Neural cell (in vitro differentiated cells): ENCODE measurements around the gene HOXA4. TPM values are rescaled to one million over a fixed set of nuclear protein-coding genes. Genes with fewer than 3 reads are reported as not detected.

Experiments
- H2AFZ ChIP-seq: fragments of 200-600, 300-800 bp; sonication (generic), shearing (Covaris generic); 2 replicates; pipeline ENCODE4 v1.6.0; 2014; ENCODE audit warnings: low read depth, mild to moderate bottlenecking, antibody characterized with exemption, low read length, moderate library complexity
- H3F3A ChIP-seq: fragments of 200-600 bp; shearing (Covaris generic); 2 replicates; pipeline ENCODE4 v1.6.1; 2016; ENCODE audit warnings: mild to moderate bottlenecking, moderate library complexity, mixed read lengths, antibody characterized with exemption, low read length; ENCODE audit not compliant: insufficient read depth, poor library complexity, severe bottlenecking
- H3K27ac ChIP-seq: fragments of 200-600, 300-800 bp; sonication (generic), shearing (Covaris generic); 2 replicates; pipeline ENCODE4 v1.5.1; 2014; ENCODE audit warnings: mild to moderate bottlenecking, low read length, moderate library complexity
- H3K27me3 ChIP-seq: fragments of 300-800, 200-600 bp; sonication (generic), shearing (Covaris generic); 2 replicates; pipeline ENCODE4 v1.6.0; 2014; ENCODE audit warnings: mild to moderate bottlenecking, low read depth, low read length, moderate library complexity; ENCODE audit not compliant: insufficient read depth
- H3K36me3 ChIP-seq: fragments of 300-800, 200-600 bp; sonication (generic), shearing (Covaris generic); 2 replicates; pipeline ENCODE4 v1.5.1; 2014; ENCODE audit warnings: mild to moderate bottlenecking, antibody characterized with exemption, low read length, moderate library complexity; ENCODE audit not compliant: insufficient read depth
- H3K4me2 ChIP-seq: fragments of 300-800, 200-600 bp; sonication (generic), shearing (Covaris generic); 2 replicates; pipeline ENCODE4 v1.6.0; 2014; ENCODE audit warnings: mild to moderate bottlenecking, low read length
- H3K4me3 ChIP-seq: fragments of 300-800, 200-600 bp; sonication (generic), shearing (Covaris generic); 2 replicates; pipeline ENCODE4 v1.5.1; 2014; ENCODE audit warnings: mild to moderate bottlenecking, low read length, moderate library complexity
- H3K79me2 ChIP-seq: fragments of 200-600 bp; shearing (Covaris generic); replicated peaks from 2 replicates; pipeline ENCODE4 v1.6.0; 2014; ENCODE audit warnings: mild to moderate bottlenecking, low read length, moderate library complexity; ENCODE audit not compliant: insufficient read depth
- H3K9ac ChIP-seq: fragments of 300-800, 200-600 bp; sonication (generic), shearing (Covaris generic); 2 replicates; pipeline ENCODE4 v1.6.1; 2016; ENCODE audit warnings: mild to moderate bottlenecking, low read length, mixed read lengths
- H3K9me2 ChIP-seq: fragments of 200-600 bp; shearing (Covaris generic); 2 replicates; pipeline ENCODE4 v1.6.1; 2016; ENCODE audit warnings: mild to moderate bottlenecking, low read length, mixed read lengths; ENCODE audit not compliant: insufficient read depth
- H3K9me3 ChIP-seq: fragments of 200-600, 300-800 bp; sonication (generic), shearing (Covaris generic); 2 replicates; pipeline ENCODE4 v1.6.1; 2016; ENCODE audit warnings: mild to moderate bottlenecking, mixed run types, low read length, moderate library complexity, mixed read lengths
- H4K20me1 ChIP-seq: fragments of 200-600 bp; shearing (Covaris generic); 2 replicates; pipeline ENCODE4 v1.6.1; 2016; ENCODE audit warnings: mild to moderate bottlenecking, mixed run types; ENCODE audit not compliant: insufficient read depth
- CTCF ChIP-seq: fragments of 450-650 bp; IDR thresholded peaks from 2 replicates; pipeline ENCODE4 v1.5.1; 2014; ENCODE audit warnings: antibody characterized with exemption, mild to moderate bottlenecking, moderate library complexity; ENCODE audit not compliant: poor library complexity, severe bottlenecking
- EP300 ChIP-seq: fragments of 450-650 bp; conservative IDR thresholded peaks from 2 replicates; pipeline ENCODE4 v1.6.1; 2014; ENCODE audit warnings: antibody characterized with exemption, mild to moderate bottlenecking, moderate library complexity; ENCODE audit not compliant: poor library complexity, severe bottlenecking
- EZH2 ChIP-seq: fragments of 200-600, 300-800 bp; shearing (Covaris generic), sonication (generic); IDR thresholded peaks from 2 replicates; pipeline ENCODE4 v1.6.1; 2014; ENCODE audit warnings: antibody characterized with exemption, low read length, borderline replicate concordance, mild to moderate bottlenecking; ENCODE audit not compliant: insufficient read depth, poor library complexity, severe bottlenecking
- MXI1 ChIP-seq: fragments of 450-650 bp; conservative IDR thresholded peaks from 2 replicates; pipeline ENCODE4 v1.6.1; 2014; ENCODE audit warnings: antibody characterized with exemption, mild to moderate bottlenecking; ENCODE audit not compliant: poor library complexity, severe bottlenecking
- POLR2AphosphoS5 ChIP-seq: IDR thresholded peaks from 2 replicates; pipeline ENCODE4 v1.6.1; 2012
- RAD21 ChIP-seq: fragments of 450-650 bp; conservative IDR thresholded peaks from 2 replicates; pipeline ENCODE4 v1.6.1; 2014; ENCODE audit warnings: antibody characterized with exemption, mild to moderate bottlenecking, moderate library complexity
- REST ChIP-seq: IDR thresholded peaks from 2 replicates; pipeline ENCODE4 v1.6.1; 2012; ENCODE audit warnings: borderline replicate concordance
- SMC3 ChIP-seq: fragments of 450-650 bp; conservative IDR thresholded peaks from 2 replicates; pipeline ENCODE4 v1.6.1; 2014; ENCODE audit warnings: antibody characterized with exemption, mild to moderate bottlenecking, moderate library complexity; ENCODE audit not compliant: poor library complexity
- TAF1 ChIP-seq: IDR thresholded peaks from 2 replicates; pipeline ENCODE4 v1.6.1; 2012; ENCODE audit warnings: low read depth
- polyA plus RNA-seq: library from polyadenylated mRNA; depleted of rRNA; stranded (reverse); fragments of >200 nt; gene quantifications from 2 replicates; pipeline ENCODE4 v1.2.3, GENCODE V29; 2014

Gene HOXA4
- polyA plus RNA-seq, 1 donor from 2014 or later, result not detected

DNA sequence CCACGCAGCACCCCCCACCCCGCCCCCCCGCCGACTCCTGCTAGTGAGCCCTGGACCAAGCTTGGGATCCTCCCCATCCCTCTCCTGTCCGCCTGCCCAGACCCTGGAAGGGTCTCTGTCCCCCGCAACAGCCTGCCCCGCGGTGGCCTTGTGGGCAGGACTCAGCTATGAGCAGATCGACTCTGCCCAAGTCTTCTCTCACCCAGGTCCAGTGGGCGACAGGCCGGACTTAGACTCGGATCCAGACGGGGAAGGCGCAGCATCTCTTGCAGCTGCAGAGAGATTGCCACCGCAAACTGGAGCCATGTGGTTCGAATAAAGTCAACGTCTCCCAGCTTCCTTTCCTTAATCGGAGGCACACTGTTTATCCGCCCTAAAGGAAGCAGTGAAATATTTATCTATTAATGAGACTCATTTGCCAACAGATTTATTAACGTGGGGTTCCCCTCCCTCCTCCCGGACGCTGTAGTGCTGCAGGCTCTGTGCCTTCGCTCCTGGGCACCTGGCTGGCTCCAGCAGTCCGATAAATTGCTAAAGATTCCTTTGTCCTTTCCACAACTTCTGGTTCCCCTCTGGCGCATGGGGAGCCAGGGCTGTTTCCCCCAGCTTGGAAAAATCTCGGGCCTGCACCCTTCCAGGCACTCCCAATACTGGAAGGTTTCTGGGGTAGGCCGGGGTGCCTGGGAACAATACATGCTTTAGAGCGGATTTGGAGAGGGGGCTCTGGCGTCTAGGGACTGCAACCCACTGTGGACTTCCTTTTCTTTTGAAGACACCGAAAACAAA lies 26.6 kb upstream of the HOXA4 start:
- no peak overlapping the region for H3K4me3 ChIP-seq
- no peak overlapping the region for H3K4me2 ChIP-seq
- peaks cover 99% of the 10 kb centered on the region for H3K27me3 ChIP-seq
- H3K9me3 ChIP-seq, result peaks cover 32% of the 10 kb centered on the region
- H3K9me2 ChIP-seq, result no peaks in the 10 kb centered on the region
- H2AFZ ChIP-seq, result no peak overlapping the region
- TF ChIP-seq POLR2AphosphoS5 (no peak), RAD21 (no peak), CTCF (no peak), EP300 (no peak), MXI1 (no peak), SMC3 (no peak), REST (no peak), TAF1 (no peak), EZH2 (no peak)
- no peaks in the 10 kb centered on the region for H3F3A ChIP-seq
- H4K20me1 ChIP-seq, result no peaks in the 10 kb centered on the region
- H3K79me2 ChIP-seq, result no peaks in the 10 kb centered on the region
- no peaks in the 10 kb centered on the region for H3K36me3 ChIP-seq
- no peak overlapping the region for H3K27ac ChIP-seq
- no peak overlapping the region for H3K9ac ChIP-seq

DNA sequence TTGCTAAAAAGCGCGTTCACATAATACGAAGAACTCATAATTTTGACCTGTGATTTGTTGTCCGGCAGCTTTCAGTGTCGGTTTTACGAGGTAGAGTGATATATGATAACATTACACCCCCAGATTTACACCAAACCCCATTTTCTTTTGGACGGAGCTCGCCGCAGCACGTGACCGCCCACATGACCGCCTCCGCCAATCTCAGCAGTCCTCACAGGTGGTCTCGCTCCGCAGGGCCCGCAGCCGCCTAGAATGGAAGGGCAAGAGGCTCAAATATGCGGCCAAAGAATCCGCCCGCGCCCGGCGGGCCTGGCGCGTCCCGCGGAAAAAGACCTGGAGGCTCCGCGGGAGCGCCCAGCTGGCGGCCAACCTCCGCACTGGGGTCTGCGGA lies 25.9 kb upstream of the HOXA4 start, which contains the start of gene HOXA7:
Gene HOXA7, minus strand, starts transcription at position 168 of the 391 bp plus-strand sequence. Its CDS starts 130 bp downstream, at position 38.
- peaks cover 99% of the 10 kb centered on the region for H3K27me3 ChIP-seq
- H3F3A ChIP-seq, result no peaks in the 10 kb centered on the region
- H3K9ac ChIP-seq, result no peak within 1 kb of the TSS
- peak within 1 kb of the TSS; percentile 25 for H3K4me3 ChIP-seq
- H3K9me3 ChIP-seq, result peaks cover 37% of the 10 kb centered on the region
- no peak within 1 kb of the TSS for H2AFZ ChIP-seq
- H3K79me2 ChIP-seq, result no peaks in the 10 kb centered on the region
- TF ChIP-seq REST (no peak), RAD21 (no peak), CTCF (no peak), TAF1 (no peak), EP300 (no peak)
- H3K9me2 ChIP-seq, result no peaks in the 10 kb centered on the region
- no peaks in the 10 kb centered on the region for H4K20me1 ChIP-seq
- no peak within 1 kb of the TSS for H3K4me2 ChIP-seq
- H3K36me3 ChIP-seq, result no peaks in the 10 kb centered on the region
- H3K27ac ChIP-seq, result no peak within 1 kb of the TSS
